Measurements from ENCODE around the gene SLC6A13. TPM values are rescaled to one million over a fixed set of nuclear protein-coding genes. Genes with fewer than 3 reads are reported as not detected.
A peak's percentile ranks its signal among the peaks of the same experiment; 100 is the strongest.

Gene SLC6A13
- total and polyA plus RNA-seq, 8 donors = not detected

GRCh38 chr12:288687-289086, 26.1 kb upstream of the SLC6A13 start:
- peak; percentile 45 to 55 for DNase-seq
- Histone ChIP-seq H3K9me3 (no peaks in the 10 kb centered on the region), H3K27ac (no peak overlapping the region), H3K4me1 (peaks cover 0 to 14% (median 3%) of the 10 kb centered on the region in 4 donors), H3K27me3 (no peaks in the 10 kb centered on the region), H3K36me3 (peaks cover 34 to 79% (median 64%) of the 10 kb centered on the region in 4 donors), H3K4me3 (no peak overlapping the region)
- 22 to 51% (median 47%) methylated on average over 5 of the region's 5 CpGs for WGBS, 5 donors
- intact Hi-C loops (cut with DNase I; ENCODE audit: low total_unique reads) = no loop called here
- TF ChIP-seq CTCF (IDR thresholded peaks at IDR 0.05) (no peak), POLR2AphosphoS5 (IDR thresholded peaks at IDR 0.05) (peak in 1 of 3 donors; percentile 78)

- Histone ChIP-seq H3K9me3 (no peaks in the 10 kb centered on the region), H3K36me3 (peaks cover 27 to 77% (median 62%) of the 10 kb centered on the region in 4 donors), H3K27me3 (no peaks in the 10 kb centered on the region), H3K27ac (no peak overlapping the region), H3K4me1 (peaks cover 0 to 14% (median 3%) of the 10 kb centered on the region in 4 donors), H3K4me3 (no peak overlapping the region)
- no peak for DNase-seq
- intact Hi-C loops (cut with DNase I; ENCODE audit: low total_unique reads) = no loop called here
- TF ChIP-seq CTCF (IDR thresholded peaks at IDR 0.05) (no peak), POLR2AphosphoS5 (IDR thresholded peaks at IDR 0.05) (no peak)
- WGBS, 5 donors = 89 to 92% (median 90%) methylated on average over 5 of the region's 5 CpGs
Observed at GRCh38 chr12:286531-287300, 24.1 kb upstream of the SLC6A13 start.

GRCh38 chr12:278046-278445, 15.4 kb upstream of the SLC6A13 start:
- H3K36me3 ChIP-seq = peaks cover 11 to 33% (median 29%) of the 10 kb centered on the region in 4 donors
- H3K4me3 ChIP-seq = no peak overlapping the region
- no peaks in the 10 kb centered on the region for H3K27me3 ChIP-seq
- intact Hi-C loops (cut with DNase I; ENCODE audit: low total_unique reads) = no loop called here
- TF ChIP-seq EP300 (IDR thresholded peaks at IDR 0.05) = no peak
- TF ChIP-seq POLR2A (IDR thresholded peaks at IDR 0.05) = no peak
- no peak for TF ChIP-seq POLR2AphosphoS5 (IDR thresholded peaks at IDR 0.05)
- TF ChIP-seq CTCF (IDR thresholded peaks at IDR 0.05) = no peak
- H3K4me1 ChIP-seq = no peaks in the 10 kb centered on the region
- 92 to 97% (median 94%) methylated on average over 5 of the region's 5 CpGs for WGBS, 5 donors
- H3K27ac ChIP-seq = no peak overlapping the region
- no peak for DNase-seq
- no peaks in the 10 kb centered on the region for H3K9me3 ChIP-seq

- TF ChIP-seq EP300 (IDR thresholded peaks at IDR 0.05) (no peak), POLR2A (IDR thresholded peaks at IDR 0.05) (no peak), POLR2AphosphoS5 (IDR thresholded peaks at IDR 0.05) (no peak), CTCF (IDR thresholded peaks at IDR 0.05) (no peak)
- 83 to 86% (median 85%) methylated on average over 6 of the region's 6 CpGs for WGBS, 5 donors
- no peak overlapping the region for H3K27ac ChIP-seq
- intact Hi-C loops (cut with DNase I; ENCODE audit: low total_unique reads) = no loop called here
- H3K36me3 ChIP-seq = peaks cover 0 to 20% (median 16%) of the 10 kb centered on the region in 4 donors
- DNase-seq = no peak
- no peaks in the 10 kb centered on the region for H3K9me3 ChIP-seq
- no peaks in the 10 kb centered on the region for H3K27me3 ChIP-seq
- H3K4me3 ChIP-seq = no peak overlapping the region
- peaks cover 0 to 10% (median 0%) of the 10 kb centered on the region in 4 donors for H3K4me1 ChIP-seq
Observed at GRCh38 chr12:275812-276211, 13.2 kb upstream of the SLC6A13 start.
